K562 (cell line): ENCODE data around the gene ANKRD34A. TPM values are rescaled to one million over a fixed set of nuclear protein-coding genes. Genes with fewer than 3 reads are reported as not detected.

Source experiments
- HCFC1 ChIP-seq: IDR thresholded peaks from 2 replicates; pipeline ENCODE4 v1.6.1; 2012; ENCODE audit warnings: low read depth, low read length, improper control_type of control experiment
- NBN ChIP-seq: fragments of 450-650 bp; IDR thresholded peaks from 2 replicates; pipeline ENCODE4 v1.6.1; 2016; ENCODE audit warnings: low read depth, mild to moderate bottlenecking
- NRF1 ChIP-seq, 2 experiments: fragments of 450-650 bp; IDR thresholded peaks in 1 of 2; conservative IDR thresholded peaks in 1 of 2; 2 replicates each; pipeline ENCODE4 v1.6.1; 2014; ENCODE audit warnings: mild to moderate bottlenecking in 2 of 2
- PHF8 ChIP-seq: fragments of 200-600 bp; sonication (generic); IDR thresholded peaks from 2 replicates; pipeline ENCODE4 v1.6.1; 2012; ENCODE audit warnings: mixed run types, mild to moderate bottlenecking, inconsistent platforms, low read length, moderate library complexity, borderline replicate concordance
- polyA plus RNA-seq, 8 experiments: library from polyadenylated mRNA; depleted of rRNA in 4 of 8; stranded (reverse) in 5 of 8; unstranded in 3 of 8; fragments of >200 nt; fragmentation: Nextera tagmentation in 2 of 8; fragmentation: Illumina TruSeq in 1 of 8; extraction: Ambion mirVana in 2 of 8; extraction: Trizol in 1 of 8; gene quantifications; 2 replicates each; pipeline versions ENCODE4 v1.2.1 to v1.2.3, GENCODE V29; 2011 to 2014; ENCODE audit warnings: inconsistent platforms in 1 of 8, missing spikeins in 1 of 8
- total RNA-seq, 7 experiments: library from RNA; depleted of rRNA in 6 of 7; stranded (reverse); fragments of >200 nt in 6 of 7; fragmentation: Illumina TruSeq in 2 of 7; extraction: Trizol in 2 of 7; gene quantifications; 2 replicates each; pipeline versions ENCODE4 v1.2.1 to v1.2.3, GENCODE V29; 2011 to 2021; ENCODE audit warnings: low replicate concordance in 1 of 7
- TF ChIP-seq, protein P1 (sequence below), 2 experiments: fragments of 450-650 bp; formaldehyde crosslinking in 1 of 2; IDR thresholded peaks; 2 replicates each; pipeline versions ENCODE4 v1.4.0 to v1.6.1; 2014 to 2020; ENCODE audit warnings: mild to moderate bottlenecking in 2 of 2, borderline replicate concordance in 1 of 2, low read depth in 1 of 2
- TF ChIP-seq, protein P2 (sequence below), 2 experiments: fragments of 450-650 bp in 1 of 2; sonication (generic) in 1 of 2; formaldehyde crosslinking in 1 of 2; IDR thresholded peaks; 2 replicates each; pipeline versions ENCODE4 v1.7.1 to v1.9.0; 2016 to 2022; ENCODE audit warnings: inconsistent platforms in 1 of 2, mild to moderate bottlenecking in 1 of 2, missing genetic modification reagents in 1 of 2
- TF ChIP-seq, protein P3 (sequence below): fragments of 250-450 bp; sonication (Bioruptor Pico); IDR thresholded peaks from 2 replicates; pipeline ENCODE4 v1.8.0; 2021; ENCODE audit warnings: borderline replicate concordance, mild to moderate bottlenecking, moderate library complexity; ENCODE audit not compliant: poor library complexity, severe bottlenecking

ANKRD34A gene
- total and polyA plus RNA-seq, 9 of the 15 experiments (the other 6 are each of a cell fraction or from before 2014, with no cell fraction given), result 0.06 to 1.6 (median 0.43) TPM

DNA sequence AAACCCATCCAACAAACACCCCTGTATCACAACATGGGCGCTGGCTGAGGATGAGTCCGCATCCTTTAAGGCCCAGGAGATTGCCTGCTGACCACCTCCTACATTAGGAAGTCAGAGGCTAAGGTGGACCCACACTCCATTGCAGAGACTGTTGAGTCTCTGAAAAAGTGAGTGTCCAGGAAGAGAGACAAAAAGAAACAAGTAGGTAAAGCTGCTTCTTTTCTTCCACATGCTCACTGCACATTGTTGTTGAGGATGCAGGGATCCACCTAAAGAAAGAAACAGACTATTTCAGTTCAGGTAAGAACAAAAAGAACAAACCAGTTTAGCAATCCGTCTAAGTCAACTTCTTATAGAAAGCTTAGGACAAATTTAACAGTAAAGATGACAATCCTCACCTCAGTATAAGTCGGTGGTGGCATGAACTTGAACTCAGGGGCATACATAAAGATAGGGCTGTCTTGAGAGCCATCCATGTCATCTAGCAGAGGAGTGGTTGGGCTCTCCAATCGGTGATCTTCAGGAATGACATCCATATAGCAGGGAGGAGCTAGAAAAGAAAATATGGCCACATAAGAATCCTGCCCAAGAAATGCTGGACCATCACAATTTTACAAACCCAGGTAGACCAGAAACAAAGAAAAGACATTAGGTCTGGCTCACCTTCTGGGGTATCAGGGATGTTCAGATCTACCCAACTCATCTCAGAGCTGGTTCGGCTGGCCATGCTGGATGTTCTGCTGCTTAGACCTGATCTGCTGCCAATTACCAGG lies 29.4 kb upstream of the ANKRD34A start (continued):
- TF ChIP-seq, protein P1, sequence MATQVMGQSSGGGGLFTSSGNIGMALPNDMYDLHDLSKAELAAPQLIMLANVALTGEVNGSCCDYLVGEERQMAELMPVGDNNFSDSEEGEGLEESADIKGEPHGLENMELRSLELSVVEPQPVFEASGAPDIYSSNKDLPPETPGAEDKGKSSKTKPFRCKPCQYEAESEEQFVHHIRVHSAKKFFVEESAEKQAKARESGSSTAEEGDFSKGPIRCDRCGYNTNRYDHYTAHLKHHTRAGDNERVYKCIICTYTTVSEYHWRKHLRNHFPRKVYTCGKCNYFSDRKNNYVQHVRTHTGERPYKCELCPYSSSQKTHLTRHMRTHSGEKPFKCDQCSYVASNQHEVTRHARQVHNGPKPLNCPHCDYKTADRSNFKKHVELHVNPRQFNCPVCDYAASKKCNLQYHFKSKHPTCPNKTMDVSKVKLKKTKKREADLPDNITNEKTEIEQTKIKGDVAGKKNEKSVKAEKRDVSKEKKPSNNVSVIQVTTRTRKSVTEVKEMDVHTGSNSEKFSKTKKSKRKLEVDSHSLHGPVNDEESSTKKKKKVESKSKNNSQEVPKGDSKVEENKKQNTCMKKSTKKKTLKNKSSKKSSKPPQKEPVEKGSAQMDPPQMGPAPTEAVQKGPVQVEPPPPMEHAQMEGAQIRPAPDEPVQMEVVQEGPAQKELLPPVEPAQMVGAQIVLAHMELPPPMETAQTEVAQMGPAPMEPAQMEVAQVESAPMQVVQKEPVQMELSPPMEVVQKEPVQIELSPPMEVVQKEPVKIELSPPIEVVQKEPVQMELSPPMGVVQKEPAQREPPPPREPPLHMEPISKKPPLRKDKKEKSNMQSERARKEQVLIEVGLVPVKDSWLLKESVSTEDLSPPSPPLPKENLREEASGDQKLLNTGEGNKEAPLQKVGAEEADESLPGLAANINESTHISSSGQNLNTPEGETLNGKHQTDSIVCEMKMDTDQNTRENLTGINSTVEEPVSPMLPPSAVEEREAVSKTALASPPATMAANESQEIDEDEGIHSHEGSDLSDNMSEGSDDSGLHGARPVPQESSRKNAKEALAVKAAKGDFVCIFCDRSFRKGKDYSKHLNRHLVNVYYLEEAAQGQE (IDR thresholded peaks at IDR 0.05; ENCODE audit: borderline replicate concordance), result no peak
- TF ChIP-seq, protein P1 (CRISPR knock-in tag; IDR thresholded peaks at IDR 0.05; ENCODE audit: low read depth), result no peak
- TF ChIP-seq, protein P2, sequence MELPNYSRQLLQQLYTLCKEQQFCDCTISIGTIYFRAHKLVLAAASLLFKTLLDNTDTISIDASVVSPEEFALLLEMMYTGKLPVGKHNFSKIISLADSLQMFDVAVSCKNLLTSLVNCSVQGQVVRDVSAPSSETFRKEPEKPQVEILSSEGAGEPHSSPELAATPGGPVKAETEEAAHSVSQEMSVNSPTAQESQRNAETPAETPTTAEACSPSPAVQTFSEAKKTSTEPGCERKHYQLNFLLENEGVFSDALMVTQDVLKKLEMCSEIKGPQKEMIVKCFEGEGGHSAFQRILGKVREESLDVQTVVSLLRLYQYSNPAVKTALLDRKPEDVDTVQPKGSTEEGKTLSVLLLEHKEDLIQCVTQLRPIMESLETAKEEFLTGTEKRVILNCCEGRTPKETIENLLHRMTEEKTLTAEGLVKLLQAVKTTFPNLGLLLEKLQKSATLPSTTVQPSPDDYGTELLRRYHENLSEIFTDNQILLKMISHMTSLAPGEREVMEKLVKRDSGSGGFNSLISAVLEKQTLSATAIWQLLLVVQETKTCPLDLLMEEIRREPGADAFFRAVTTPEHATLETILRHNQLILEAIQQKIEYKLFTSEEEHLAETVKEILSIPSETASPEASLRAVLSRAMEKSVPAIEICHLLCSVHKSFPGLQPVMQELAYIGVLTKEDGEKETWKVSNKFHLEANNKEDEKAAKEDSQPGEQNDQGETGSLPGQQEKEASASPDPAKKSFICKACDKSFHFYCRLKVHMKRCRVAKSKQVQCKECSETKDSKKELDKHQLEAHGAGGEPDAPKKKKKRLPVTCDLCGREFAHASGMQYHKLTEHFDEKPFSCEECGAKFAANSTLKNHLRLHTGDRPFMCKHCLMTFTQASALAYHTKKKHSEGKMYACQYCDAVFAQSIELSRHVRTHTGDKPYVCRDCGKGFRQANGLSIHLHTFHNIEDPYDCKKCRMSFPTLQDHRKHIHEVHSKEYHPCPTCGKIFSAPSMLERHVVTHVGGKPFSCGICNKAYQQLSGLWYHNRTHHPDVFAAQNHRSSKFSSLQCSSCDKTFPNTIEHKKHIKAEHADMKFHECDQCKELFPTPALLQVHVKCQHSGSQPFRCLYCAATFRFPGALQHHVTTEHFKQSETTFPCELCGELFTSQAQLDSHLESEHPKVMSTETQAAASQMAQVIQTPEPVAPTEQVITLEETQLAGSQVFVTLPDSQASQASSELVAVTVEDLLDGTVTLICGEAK (IDR thresholded peaks at IDR 0.05), result no peak
- TF ChIP-seq, protein P2 (CRISPR knock-in tag; IDR thresholded peaks at IDR 0.05), result 0 out of 2 replicates have a peak, but pooled peaks have one; percentile 24
- TF ChIP-seq, protein P3, sequence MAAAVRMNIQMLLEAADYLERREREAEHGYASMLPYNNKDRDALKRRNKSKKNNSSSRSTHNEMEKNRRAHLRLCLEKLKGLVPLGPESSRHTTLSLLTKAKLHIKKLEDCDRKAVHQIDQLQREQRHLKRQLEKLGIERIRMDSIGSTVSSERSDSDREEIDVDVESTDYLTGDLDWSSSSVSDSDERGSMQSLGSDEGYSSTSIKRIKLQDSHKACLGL (CRISPR knock-in tag), result no peak
- TF ChIP-seq PHF8 (peak; percentile 16; the same call in 1 of the 2 replicates), NBN (no peak), HCFC1 (no peak), NRF1 (conservative IDR thresholded peaks at IDR 0.05 in 1 of 2, IDR thresholded peaks at IDR 0.05 in 1 of 2) (no peak)
